Gastrocnemius medialis (tissue), 4 donors: ENCODE measurements around the gene DAZAP2. TPM values are rescaled to one million over a fixed set of nuclear protein-coding genes. Genes with fewer than 3 reads are reported as not detected.

Source experiments
- ATAC-seq, 2 donors: fragments of 150-250 bp; one replicate each; pipeline ENCODE4 v1.9.1; 2016
- DNase-seq, 2 donors: peaks; one replicate each; pipeline ENCODE4 v3.0.0-alpha.2; 2019
- H3K27ac ChIP-seq, 4 donors: fragments of 200-600 bp; sonication (generic); 1 replicate in 1 of 4; 2 replicates in 3 of 4; pipeline ENCODE4 v1.5.1; 2016 to 2018; ENCODE audit warnings: mild to moderate bottlenecking in 2 of 4, moderate library complexity in 1 of 4
- H3K27me3 ChIP-seq, 3 donors: fragments of 200-600 bp; sonication (generic) in 2 of 3; 1 replicate in 1 of 3; 2 replicates in 2 of 3; pipeline versions ENCODE4 v1.5.1 to v1.6.0; 2016 to 2019; ENCODE audit warnings: mild to moderate bottlenecking in 1 of 3, moderate library complexity in 1 of 3
- H3K36me3 ChIP-seq, 2 donors: fragments of 200-600 bp; sonication (generic) in 1 of 2; one replicate each; pipeline ENCODE4 v1.5.1; 2017 to 2018
- H3K4me1 ChIP-seq, 2 donors: fragments of 200-600 bp; sonication (generic) in 1 of 2; one replicate each; pipeline ENCODE4 v1.5.1; 2016 to 2017; ENCODE audit warnings: mild to moderate bottlenecking in 2 of 2
- H3K4me3 ChIP-seq, 4 donors: fragments of 200-600 bp; sonication (generic) in 3 of 4; 1 replicate in 1 of 4; 2 replicates in 3 of 4; pipeline ENCODE4 v1.5.1; 2016 to 2019; ENCODE audit warnings: mild to moderate bottlenecking in 2 of 4
- H3K9me3 ChIP-seq, 3 donors: fragments of 200-600 bp; sonication (generic) in 2 of 3; 1 replicate in 1 of 3; 2 replicates in 2 of 3; pipeline ENCODE4 v1.5.1; 2016 to 2019
- POLR2A ChIP-seq, 2 donors: fragments of 450-650 bp; IDR thresholded peaks; one replicate each; pipeline ENCODE4 v1.6.1; 2017; ENCODE audit warnings: antibody characterized with exemption in 2 of 2, mild to moderate bottlenecking in 2 of 2, moderate library complexity in 2 of 2
- in situ Hi-C, 4 donors: fragments of 200-750 bp; cut with MboI; loops; one replicate each; pipeline versions ENCODE4 v1.15.0 to v1.8.0; 2017; ENCODE audit warnings: low sequenced_read_pairs in 4 of 4
- intact Hi-C: fragments of 100-400 bp; cut with DNase I; formaldehyde crosslinking; loops from one replicate; pipeline ENCODE4 v1.15.1; 2023; ENCODE audit warnings: low total_unique reads
- total RNA-seq, 4 donors: library from RNA; depleted of rRNA; stranded (reverse); fragments of >200 nt; gene quantifications; one replicate each; pipeline versions ENCODE4 v1.1.0 to v1.2.3, GENCODE V29; 2016
- TF ChIP-seq, protein P1 (sequence below), 5 experiments: fragments of 450-650 bp in 3 of 5; fragments of 200-600 bp in 2 of 5; sonication (generic) in 2 of 5; IDR thresholded peaks in 4 of 5; conservative IDR thresholded peaks in 1 of 5; 1 replicate in 4 of 5; 2 replicates in 1 of 5; pipeline ENCODE4 v1.5.1; 2016 to 2019; ENCODE audit warnings: antibody characterized with exemption in 5 of 5, mild to moderate bottlenecking in 3 of 5, moderate library complexity in 3 of 5

The DAZAP2 gene, protein sequence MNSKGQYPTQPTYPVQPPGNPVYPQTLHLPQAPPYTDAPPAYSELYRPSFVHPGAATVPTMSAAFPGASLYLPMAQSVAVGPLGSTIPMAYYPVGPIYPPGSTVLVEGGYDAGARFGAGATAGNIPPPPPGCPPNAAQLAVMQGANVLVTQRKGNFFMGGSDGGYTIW
- total RNA-seq: 100 to 1,000 TPM; 204 to 274 (median 246) TPM

DNA sequence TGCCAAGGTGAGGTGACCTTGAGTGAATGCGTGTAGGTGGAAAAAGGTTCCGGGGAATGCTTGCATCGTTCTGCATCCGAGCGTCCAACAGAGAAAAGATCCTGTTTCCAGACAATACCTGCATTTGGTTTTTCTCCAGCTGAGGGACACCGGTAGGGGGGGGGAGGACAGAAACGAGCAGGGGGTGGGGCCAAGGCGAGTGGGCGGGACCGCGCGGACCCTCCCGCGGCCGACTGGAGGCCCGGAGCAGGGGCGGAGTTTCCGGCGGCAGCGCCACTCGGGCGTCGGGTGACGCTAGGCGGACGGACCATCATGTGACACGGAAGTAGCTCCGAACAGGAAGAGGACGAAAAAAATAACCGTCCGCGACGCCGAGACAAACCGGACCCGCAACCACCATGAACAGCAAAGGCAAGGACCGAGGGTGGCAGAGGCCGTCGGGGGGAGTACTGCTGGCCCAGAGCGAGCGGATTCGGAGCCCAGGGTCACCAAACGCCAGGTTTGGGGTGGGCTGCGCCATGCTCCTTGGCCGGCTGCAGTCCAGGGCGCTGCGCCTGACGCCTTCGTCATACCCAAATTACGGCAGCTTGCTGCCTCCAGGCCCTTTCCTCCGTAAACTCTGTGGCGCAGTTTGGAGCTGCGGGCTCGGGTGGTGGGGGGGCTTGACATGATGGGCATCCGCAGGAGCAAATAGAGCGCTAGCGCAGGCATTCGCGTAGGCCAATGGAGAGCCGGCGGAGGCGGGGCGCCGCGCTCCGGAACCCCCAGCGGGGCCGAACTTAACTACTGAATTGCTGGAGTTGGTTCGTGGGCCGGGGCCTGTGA, at the start of gene DAZAP2:
TSS of gene DAZAP2 (plus strand) at position 317 of the 825 bp plus-strand sequence. CDS start at position 399, 82 bp downstream.
- peak; percentile 92 to 98 for TF ChIP-seq POLR2A (IDR thresholded peaks at IDR 0.05)
- TF ChIP-seq, protein P1, sequence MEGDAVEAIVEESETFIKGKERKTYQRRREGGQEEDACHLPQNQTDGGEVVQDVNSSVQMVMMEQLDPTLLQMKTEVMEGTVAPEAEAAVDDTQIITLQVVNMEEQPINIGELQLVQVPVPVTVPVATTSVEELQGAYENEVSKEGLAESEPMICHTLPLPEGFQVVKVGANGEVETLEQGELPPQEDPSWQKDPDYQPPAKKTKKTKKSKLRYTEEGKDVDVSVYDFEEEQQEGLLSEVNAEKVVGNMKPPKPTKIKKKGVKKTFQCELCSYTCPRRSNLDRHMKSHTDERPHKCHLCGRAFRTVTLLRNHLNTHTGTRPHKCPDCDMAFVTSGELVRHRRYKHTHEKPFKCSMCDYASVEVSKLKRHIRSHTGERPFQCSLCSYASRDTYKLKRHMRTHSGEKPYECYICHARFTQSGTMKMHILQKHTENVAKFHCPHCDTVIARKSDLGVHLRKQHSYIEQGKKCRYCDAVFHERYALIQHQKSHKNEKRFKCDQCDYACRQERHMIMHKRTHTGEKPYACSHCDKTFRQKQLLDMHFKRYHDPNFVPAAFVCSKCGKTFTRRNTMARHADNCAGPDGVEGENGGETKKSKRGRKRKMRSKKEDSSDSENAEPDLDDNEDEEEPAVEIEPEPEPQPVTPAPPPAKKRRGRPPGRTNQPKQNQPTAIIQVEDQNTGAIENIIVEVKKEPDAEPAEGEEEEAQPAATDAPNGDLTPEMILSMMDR (IDR thresholded peaks at IDR 0.05 in 4 of 5, conservative IDR thresholded peaks at IDR 0.05 in 1 of 5): peak; percentile 6 to 49 (median 17)
- Histone ChIP-seq H3K36me3 (peaks cover 0 to 31% of the 10 kb centered on the region in 2 donors), H3K4me1 (peaks cover 19 to 26% of the 10 kb centered on the region in 2 donors), H3K4me3 (peak within 1 kb of the TSS; percentile 94 to 100 (median 97)), H3K9me3 (no peaks in the 10 kb centered on the region), H3K27me3 (no peaks in the 10 kb centered on the region), H3K27ac (peak within 1 kb of the TSS; percentile 98 to 100 (median 100))
- peak; percentile 94 to 97 for DNase-seq
- intact Hi-C loops: loop anchor here (1.0 to 10.0 kb wide), 5 partner anchors 20 to 474 kb away; partner anchors contain the start of genes ATF1, CSRNP2, LETMD1 and POU6F1
- in situ Hi-C loops: loop anchor here in 1 of 4 donors (10.0 kb wide), 1 partner anchor 64 kb away; the partner anchor contains the start of gene TFCP2
- ATAC-seq: peak; percentile 94 to 96

- no peaks in the 10 kb centered on the region for H3K9me3 ChIP-seq
- TF ChIP-seq POLR2A (IDR thresholded peaks at IDR 0.05): no peak
- TF ChIP-seq, protein P1 (IDR thresholded peaks at IDR 0.05 in 4 of 5, conservative IDR thresholded peaks at IDR 0.05 in 1 of 5): no peak
- DNase-seq (no peak), ATAC-seq (no peak)
- H3K4me3 ChIP-seq: no peak overlapping the region
- peaks cover 18 to 25% of the 10 kb centered on the region in 2 donors for H3K4me1 ChIP-seq
- in situ Hi-C loops: no loop called here
- peaks cover 0 to 27% of the 10 kb centered on the region in 2 donors for H3K36me3 ChIP-seq
- peak overlapping the region in 1 of 4 donors; percentile 68 for H3K27ac ChIP-seq
- intact Hi-C loops: no loop called here
- H3K27me3 ChIP-seq: no peaks in the 10 kb centered on the region
These were observed 48.8 kb upstream of the DAZAP2 start for GRCh38 chr12:51189790-51190355.

- intact Hi-C loops (no loop called here), in situ Hi-C loops (no loop called here)
- DNase-seq: peak; percentile 11 to 34
- peak; percentile 40 to 42 for ATAC-seq
- Histone ChIP-seq H3K36me3 (peaks cover 0 to 27% of the 10 kb centered on the region in 2 donors), H3K27ac (peak overlapping the region in 3 of 4 donors; percentile 37 to 68 (median 39)), H3K4me1 (peaks cover 18 to 25% of the 10 kb centered on the region in 2 donors), H3K27me3 (no peaks in the 10 kb centered on the region), H3K4me3 (no peak overlapping the region), H3K9me3 (no peaks in the 10 kb centered on the region)
- no peak for TF ChIP-seq POLR2A (IDR thresholded peaks at IDR 0.05)
- TF ChIP-seq, protein P1 (IDR thresholded peaks at IDR 0.05 in 4 of 5, conservative IDR thresholded peaks at IDR 0.05 in 1 of 5): no peak
These were observed 47.8 kb upstream of the DAZAP2 start for GRCh38 chr12:51190820-51191219.

- intact Hi-C loops: no loop called here
- ATAC-seq (no peak), DNase-seq (no peak)
- TF ChIP-seq POLR2A (IDR thresholded peaks at IDR 0.05): no peak
- TF ChIP-seq, protein P1 (IDR thresholded peaks at IDR 0.05 in 4 of 5, conservative IDR thresholded peaks at IDR 0.05 in 1 of 5): no peak
- Histone ChIP-seq H3K27ac (peak overlapping the region in 3 of 4 donors; percentile 37 to 68 (median 39)), H3K27me3 (no peaks in the 10 kb centered on the region), H3K36me3 (peaks cover 0 to 31% of the 10 kb centered on the region in 2 donors), H3K9me3 (no peaks in the 10 kb centered on the region), H3K4me3 (no peak overlapping the region), H3K4me1 (peaks cover 18 to 23% of the 10 kb centered on the region in 2 donors)
- in situ Hi-C loops: no loop called here
These were observed 46.9 kb upstream of the DAZAP2 start for GRCh38 chr12:51191516-51192283.
